Neural progenitor cell (in vitro differentiated cells): Measurements from ENCODE around the gene EAF2. TPM values are rescaled to one million over a fixed set of nuclear protein-coding genes. Genes with fewer than 3 reads are reported as not detected.

Experiments used
- DNase-seq: peaks from one replicate; pipeline ENCODE4 v3.0.0-alpha.2; 2016; ENCODE audit warnings: low spot score
- H2AFZ ChIP-seq: fragments of 200-600 bp; sonication (generic); replicated peaks from 2 replicates; pipeline ENCODE4 v1.6.1; 2016; ENCODE audit warnings: antibody characterized with exemption
- H3F3A ChIP-seq: fragments of 200-600 bp; sonication (generic); 2 replicates; pipeline ENCODE4 v1.6.1; 2016; ENCODE audit warnings: antibody characterized with exemption, low read depth
- H3K27ac ChIP-seq: fragments of 200-600 bp; sonication (generic); 2 replicates; pipeline ENCODE4 v1.5.1; 2016; ENCODE audit warnings: mild to moderate bottlenecking
- H3K27me3 ChIP-seq: fragments of 200-600 bp; sonication (generic); 2 replicates; pipeline ENCODE4 v1.6.1; 2016; ENCODE audit warnings: mild to moderate bottlenecking, moderate library complexity
- H3K36me3 ChIP-seq: fragments of 200-600 bp; sonication (generic); 2 replicates; pipeline ENCODE4 v1.5.1; 2016
- H3K4me1 ChIP-seq: fragments of 200-600 bp; sonication (generic); 2 replicates; pipeline ENCODE4 v1.6.1; 2016; ENCODE audit warnings: mixed run types
- H3K4me2 ChIP-seq: fragments of 200-600 bp; sonication (generic); 2 replicates; pipeline ENCODE4 v1.6.1; 2016
- H3K4me3 ChIP-seq: fragments of 200-600 bp; sonication (generic); 2 replicates; pipeline ENCODE4 v1.5.1; 2016
- H3K79me2 ChIP-seq: fragments of 200-600 bp; sonication (generic); 2 replicates; pipeline ENCODE4 v1.6.1; 2016; ENCODE audit warnings: low read depth
- H3K9ac ChIP-seq: fragments of 200-600 bp; sonication (generic); 2 replicates; pipeline ENCODE4 v1.6.1; 2016
- H3K9me3 ChIP-seq: fragments of 200-600 bp; sonication (generic); 2 replicates; pipeline ENCODE4 v1.5.1; 2016; ENCODE audit warnings: low read depth
- H4K20me1 ChIP-seq: fragments of 200-600 bp; sonication (generic); 2 replicates; pipeline ENCODE4 v1.6.1; 2016; ENCODE audit warnings: low read depth
- H3K27ac Mint-ChIP-seq: 3 replicates; pipeline ENCODE4 v1.8.0; 2021; ENCODE audit warnings: mixed read lengths
- H3K27me3 Mint-ChIP-seq: 2 replicates; pipeline ENCODE4 v1.8.0; 2022; ENCODE audit warnings: low read depth, mild to moderate bottlenecking, inconsistent platforms, moderate library complexity, mixed read lengths; ENCODE audit not compliant: insufficient read depth
- H3K36me3 Mint-ChIP-seq: 3 replicates; pipeline ENCODE4 v1.8.0; 2021; ENCODE audit warnings: mixed read lengths
- H3K4me1 Mint-ChIP-seq: 3 replicates; pipeline ENCODE4 v1.8.0; 2021; ENCODE audit warnings: mixed read lengths
- H3K4me3 Mint-ChIP-seq: 3 replicates; pipeline ENCODE4 v1.8.0; 2021; ENCODE audit warnings: mild to moderate bottlenecking, moderate library complexity, mixed read lengths
- H3K9me3 Mint-ChIP-seq: 3 replicates; pipeline ENCODE4 v1.8.0; 2020; ENCODE audit warnings: mixed read lengths
- CTCF ChIP-seq: fragments of 200-600 bp; sonication (generic); IDR thresholded peaks from 2 replicates; pipeline ENCODE4 v1.5.1; 2017; ENCODE audit warnings: antibody characterized with exemption, mild to moderate bottlenecking
- EZH2 ChIP-seq: fragments of 200-600 bp; sonication (generic); IDR thresholded peaks from 2 replicates; pipeline ENCODE4 v1.6.1; 2017; ENCODE audit warnings: antibody characterized with exemption, mild to moderate bottlenecking, moderate library complexity
- EZH2phosphoT487 ChIP-seq: fragments of 200-600 bp; sonication (generic); IDR thresholded peaks from 2 replicates; pipeline ENCODE4 v1.6.1; 2017; ENCODE audit warnings: antibody characterized with exemption
- total RNA-seq: library from RNA; depleted of rRNA; stranded (reverse); fragments of >200 nt; gene quantifications from 2 replicates; pipeline ENCODE4 v1.2.3, GENCODE V29; 2015; ENCODE audit warnings: low replicate concordance

Gene EAF2
- total RNA-seq, 1 donor from 2014 or later: 8.5 TPM

DNA sequence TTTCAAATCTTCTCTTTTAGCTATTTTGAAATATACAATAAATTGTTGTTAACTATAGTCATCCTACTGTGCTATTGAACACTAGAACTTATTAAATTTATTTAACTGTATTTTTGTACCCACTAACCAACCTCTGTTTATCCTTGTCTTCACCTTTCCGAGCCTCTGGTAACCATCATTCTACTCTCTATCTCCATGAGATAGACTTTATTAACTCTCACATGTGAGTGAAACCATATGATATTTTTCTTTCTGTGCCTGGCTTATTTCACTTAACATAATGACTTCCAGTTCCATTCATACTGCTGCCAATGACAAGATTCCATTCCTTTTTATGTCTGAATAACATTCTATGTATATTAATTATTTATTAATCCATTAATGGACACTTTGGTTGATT lies 43.4 kb downstream of the EAF2 start:
- Histone ChIP-seq H3K36me3 (no peaks in the 10 kb centered on the region), H3F3A (no peaks in the 10 kb centered on the region), H3K79me2 (no peaks in the 10 kb centered on the region), H4K20me1 (no peaks in the 10 kb centered on the region), H3K9ac (no peak overlapping the region), H2AFZ (no peak overlapping the region), H3K4me3 (no peak overlapping the region), H3K4me2 (no peak overlapping the region), H3K27ac (no peak overlapping the region), H3K9me3 (no peaks in the 10 kb centered on the region), H3K4me1 (no peaks in the 10 kb centered on the region), H3K27me3 (no peaks in the 10 kb centered on the region)
- Mint-ChIP-seq H3K27ac (no peak overlapping the region), H3K27me3 (peaks cover 2% of the 10 kb centered on the region), H3K36me3 (no peaks in the 10 kb centered on the region), H3K4me3 (no peak overlapping the region), H3K4me1 (no peaks in the 10 kb centered on the region), H3K9me3 (no peaks in the 10 kb centered on the region)
- TF ChIP-seq EZH2 (no peak), EZH2phosphoT487 (no peak), CTCF (no peak)
- DNase-seq: no peak

- Histone ChIP-seq H3K79me2 (no peaks in the 10 kb centered on the region), H3K4me2 (no peak overlapping the region), H3K9ac (no peak overlapping the region), H3K27me3 (no peaks in the 10 kb centered on the region), H3K36me3 (no peaks in the 10 kb centered on the region), H4K20me1 (no peaks in the 10 kb centered on the region), H3K4me1 (no peaks in the 10 kb centered on the region), H3K9me3 (no peaks in the 10 kb centered on the region), H3K27ac (no peak overlapping the region), H3F3A (no peaks in the 10 kb centered on the region), H3K4me3 (no peak overlapping the region), H2AFZ (no peak overlapping the region)
- H3K4me1 Mint-ChIP-seq: no peaks in the 10 kb centered on the region
- H3K4me3 Mint-ChIP-seq: no peak overlapping the region
- H3K27me3 Mint-ChIP-seq: peaks cover 3% of the 10 kb centered on the region
- H3K36me3 Mint-ChIP-seq: no peaks in the 10 kb centered on the region
- DNase-seq: peak; percentile 49
- H3K27ac Mint-ChIP-seq: no peak overlapping the region
- H3K9me3 Mint-ChIP-seq: no peaks in the 10 kb centered on the region
- no peak for TF ChIP-seq EZH2
- TF ChIP-seq EZH2phosphoT487: no peak
- peak; percentile 65 for TF ChIP-seq CTCF
These were observed 48.5 kb downstream of the EAF2 start for GRCh38 chr3:121883507-121883906.

DNA sequence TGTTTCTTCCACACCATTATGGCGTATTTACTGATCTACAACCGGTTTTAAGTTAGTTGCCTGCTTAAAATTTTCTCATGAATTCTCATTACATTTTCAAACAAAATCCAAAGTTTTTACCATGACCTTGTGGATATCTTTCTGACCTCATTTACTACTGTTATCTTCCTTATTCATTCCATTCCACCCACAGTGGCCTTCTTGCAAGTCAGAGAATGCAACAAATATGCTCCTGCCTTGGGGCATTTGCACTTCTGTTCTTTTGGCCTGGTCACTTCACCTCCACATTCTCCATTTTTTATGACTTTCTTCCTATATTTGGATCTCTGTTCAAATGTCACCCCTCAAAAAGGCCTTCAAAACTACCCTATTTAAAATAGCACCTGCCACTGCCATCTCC lies 50.4 kb downstream of the EAF2 start:
- Histone ChIP-seq H2AFZ (no peak overlapping the region), H3F3A (no peaks in the 10 kb centered on the region), H3K4me3 (no peak overlapping the region), H3K4me2 (no peak overlapping the region), H3K9me3 (no peaks in the 10 kb centered on the region), H3K27me3 (no peaks in the 10 kb centered on the region), H3K4me1 (no peaks in the 10 kb centered on the region), H3K9ac (no peak overlapping the region), H3K36me3 (no peaks in the 10 kb centered on the region), H3K27ac (no peak overlapping the region), H4K20me1 (no peaks in the 10 kb centered on the region), H3K79me2 (no peaks in the 10 kb centered on the region)
- H3K4me3 Mint-ChIP-seq: no peak overlapping the region
- H3K36me3 Mint-ChIP-seq: no peaks in the 10 kb centered on the region
- DNase-seq: no peak
- no peaks in the 10 kb centered on the region for H3K4me1 Mint-ChIP-seq
- TF ChIP-seq EZH2phosphoT487 (no peak), EZH2 (no peak), CTCF (no peak)
- peaks cover 2% of the 10 kb centered on the region for H3K27me3 Mint-ChIP-seq
- no peak overlapping the region for H3K27ac Mint-ChIP-seq
- H3K9me3 Mint-ChIP-seq: no peaks in the 10 kb centered on the region
